ENCODE measurements around the gene RAB12. TPM values are rescaled to one million over a fixed set of nuclear protein-coding genes. Genes with fewer than 3 reads are reported as not detected.

The RAB12 gene
- total RNA-seq = 56.8 and 57.5 TPM in 2 replicates

DNA sequence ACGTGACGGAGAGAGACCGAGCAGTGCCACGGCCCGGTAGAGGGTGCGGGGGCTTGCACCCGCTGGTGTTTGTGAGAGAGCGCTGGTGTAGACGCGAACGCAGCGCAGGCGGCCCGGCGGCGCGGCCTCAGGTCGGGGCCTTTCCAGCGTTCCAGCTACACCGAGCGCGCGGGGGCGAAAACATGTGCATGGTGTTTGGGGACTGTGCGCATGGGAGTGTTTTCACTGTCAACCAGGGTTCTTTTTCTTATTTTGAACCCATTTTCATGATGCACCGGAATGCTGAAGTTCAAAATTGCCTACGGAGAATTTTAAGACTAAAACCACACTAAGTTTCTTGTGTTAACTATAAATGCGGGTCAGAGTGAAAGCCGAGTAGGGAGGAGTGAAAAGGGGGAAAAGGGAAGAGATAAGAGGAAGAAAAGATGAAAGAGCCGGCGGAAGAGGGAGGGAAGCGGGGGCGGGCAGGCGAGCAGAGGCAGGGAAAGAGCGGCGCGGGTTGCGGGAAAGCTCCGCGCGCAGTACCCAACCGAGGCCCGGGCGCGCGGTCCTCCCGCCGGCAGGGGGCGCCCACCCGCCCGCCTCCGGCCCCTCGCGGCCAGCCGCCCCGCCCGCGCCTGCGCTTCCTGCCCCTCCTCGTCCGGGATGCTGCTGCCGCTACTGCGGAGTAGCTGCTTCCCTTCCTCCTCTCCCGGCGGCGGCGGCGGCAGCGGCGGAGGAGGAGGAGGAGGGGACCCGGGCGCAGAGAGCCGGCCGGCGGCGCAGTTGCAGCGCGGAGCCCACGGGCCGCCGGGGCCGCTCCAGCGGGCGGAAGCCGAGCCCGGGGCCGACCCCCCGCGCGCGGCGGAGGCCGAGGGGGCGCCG lies at the start of gene RAB12:
Gene RAB12, plus strand, starts transcription at position 643 of the 864 bp plus-strand sequence. Its CDS starts 3 bp downstream, at position 646.

Other genes with a start within 250 kb of the RAB12 start
- gene MTCL1, start 96.1 kb downstream of the RAB12 start, total RNA-seq = 14.3 and 17.1 TPM in 2 replicates

All from mammary microvascular endothelial cell (primary cell).